ENCODE measurements around the gene BCL6.

GRCh38 chr3:187720337-187720670 is 25.0 kb downstream of the BCL6 start:
- TF ChIP-seq POLR2AphosphoS5 (IDR thresholded peaks at IDR 0.05; ENCODE audit: borderline replicate concordance, low read depth, low read length) (peak; percentile 48; the same call in 1 of the 2 replicates), EZH2 (IDR thresholded peaks at IDR 0.05) (no peak), FOXP2 (optimal IDR thresholded peaks at IDR 0.05; ENCODE audit: control extremely low read depth, extremely low read length, insufficient read depth) (no peak)

All from SK-N-MC (cell line).